ENCODE results near the gene UNC80. TPM values are rescaled to one million over a fixed set of nuclear protein-coding genes. Genes with fewer than 3 reads are reported as not detected.

The UNC80 gene
- total and polyA plus RNA-seq, 2 of the 4 experiments (the other 2 are of a cell fraction), result not detected

- Histone ChIP-seq H4K20me1 (ENCODE audit: insufficient read depth, low read length) (no peaks in the 10 kb centered on the region), H3K56ac (ENCODE audit: extremely low read depth, insufficient read depth, low read length) (no peak overlapping the region), H3K9me3 (ENCODE audit: control insufficient read depth, insufficient read depth, low read length) (no peaks in the 10 kb centered on the region), H2BK15ac (ENCODE audit: low read depth, low read length) (no peak overlapping the region), H2AFZ (replicated peaks; ENCODE audit: low read length, poor library complexity) (no peak overlapping the region), H3K27me3 (ENCODE audit: control insufficient read depth, insufficient read depth, low read length) (no peaks in the 10 kb centered on the region), H4K5ac (ENCODE audit: low read depth, low read length) (no peak overlapping the region), H3K18ac (ENCODE audit: low read depth, low read length) (no peak overlapping the region), H2AK9ac (replicated peaks; ENCODE audit: low read depth, low read length, poor library complexity) (no peak overlapping the region), H2AK5ac (ENCODE audit: low read depth, low read length) (no peak overlapping the region), H3K4me3 (ENCODE audit: insufficient read depth, low read depth, low read length) (no peak overlapping the region), H2BK20ac (ENCODE audit: low read depth, low read length) (no peak overlapping the region), H3K4me1 (ENCODE audit: control insufficient read depth, insufficient read depth, low read length) (no peaks in the 10 kb centered on the region), H3K23ac (ENCODE audit: low read depth, low read length) (no peak overlapping the region), H3K9ac (ENCODE audit: low read depth, low read length) (no peak overlapping the region), H3K4ac (ENCODE audit: low read depth, low read length) (no peak overlapping the region), H3K36me3 (ENCODE audit: control insufficient read depth, insufficient read depth, low read length) (no peaks in the 10 kb centered on the region), H3K14ac (replicated peaks; ENCODE audit: low read depth, low read length) (no peak overlapping the region), H4K91ac (ENCODE audit: insufficient read depth, low read depth, low read length) (no peak overlapping the region), H3K9me1 (ENCODE audit: insufficient read depth, low read length) (no peaks in the 10 kb centered on the region), H3K27ac (ENCODE audit: insufficient read depth, low read length) (no peak overlapping the region), H2BK5ac (ENCODE audit: low read depth, low read length, poor library complexity, severe bottlenecking) (no peak overlapping the region), H4K8ac (ENCODE audit: low read depth in 2 of 2, low read length in 2 of 2) (no peak overlapping the region), H3K4me2 (ENCODE audit: low read depth, low read length) (no peak overlapping the region), H2BK120ac (ENCODE audit: low read depth, low read length) (no peak overlapping the region), H3K79me1 (ENCODE audit: low read depth in 1 of 2, low read length in 2 of 2) (no peaks in the 10 kb centered on the region)
- WGBS, 2 experiments (ENCODE audit: extremely low coverage in 2 of 2, insufficient read length in 1 of 2), result no CpG with 5 or more reads among the region's 2 CpGs
- dilution Hi-C loops (cut with HindIII; ENCODE audit: low sequenced_read_pairs, unreplicated experiment), result no loop called here
- TF ChIP-seq BHLHE40 (IDR thresholded peaks at IDR 0.05; ENCODE audit: low read depth, low read length) (no peak), RAD21 (IDR thresholded peaks at IDR 0.05; ENCODE audit: low read length) (no peak), MAZ (IDR thresholded peaks at IDR 0.05; ENCODE audit: borderline replicate concordance, low read depth, low read length) (no peak), RCOR1 (IDR thresholded peaks at IDR 0.05; ENCODE audit: insufficient replicate concordance, low read length) (no peak), MXI1 (IDR thresholded peaks at IDR 0.05; ENCODE audit: borderline replicate concordance, low read depth, low read length) (no peak), RFX5 (IDR thresholded peaks at IDR 0.05; ENCODE audit: low read depth, low read length) (no peak), ELK1 (IDR thresholded peaks at IDR 0.05; ENCODE audit: borderline replicate concordance, low read depth, low read length) (no peak), USF2 (IDR thresholded peaks at IDR 0.05; ENCODE audit: low read depth, low read length) (no peak), MAFK (IDR thresholded peaks at IDR 0.05; ENCODE audit: low read depth, low read length) (no peak), POLR2A (IDR thresholded peaks at IDR 0.05; ENCODE audit: low read depth, low read length) (no peak), CEBPB (IDR thresholded peaks at IDR 0.05; ENCODE audit: low read depth, low read length) (no peak), SMC3 (IDR thresholded peaks at IDR 0.05; ENCODE audit: low read depth, low read length) (no peak), FOS (IDR thresholded peaks at IDR 0.05; ENCODE audit: low read depth, low read length) (no peak), CTCF (conservative IDR thresholded peaks at IDR 0.05; ENCODE audit: low read depth, low read length) (no peak), CHD1 (IDR thresholded peaks at IDR 0.05; ENCODE audit: low read depth, low read length) (no peak), NFE2L2 (IDR thresholded peaks at IDR 0.05; ENCODE audit: low read depth, low read length) (no peak)
- intact Hi-C loops (cut with micrococcal nuclease), result no loop called here
- ATAC-seq (ENCODE audit: low read depth) (no peak), DNase-seq (no peak)
- ChIA-PET POLR2A (ENCODE audit: unreplicated experiment) (no interaction called here), CTCF (interaction anchor here (0.9 kb wide), 1 partner anchor 9 kb away, joined by 3 read pairs; no protein-coding TSS in a partner anchor)
- in situ Hi-C loops (cut with MboI; ENCODE audit: low sequenced_read_pairs), result loop anchor here (25.0 kb wide), 2 partner anchors 621 to 1571 kb away; no protein-coding TSS in a partner anchor
- no TSS peak for BruUV-seq (replicated peaks)
Measured at GRCh38 chr2:209958016-209958415, 186.4 kb downstream of the UNC80 start.

All from IMR-90 (cell line).